ENCODE measurements around the gene CKS1B.

CKS1B gene

DNA sequence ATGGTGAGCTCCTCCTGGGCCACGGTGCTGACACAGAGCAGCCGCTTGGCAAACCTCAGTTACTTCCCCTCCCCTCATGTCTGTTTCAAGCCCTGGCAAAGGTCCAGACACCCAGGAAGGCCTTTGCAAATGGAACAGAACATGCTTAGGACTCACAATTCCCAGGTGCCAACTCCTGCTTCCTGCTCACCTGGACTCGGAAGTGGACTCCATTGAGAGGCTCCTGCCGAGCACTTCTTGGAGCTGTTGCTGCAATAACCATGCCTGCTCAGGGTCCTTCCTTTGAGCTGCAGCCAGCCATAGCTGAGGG lies 48.4 kb downstream of the CKS1B start:
- intact Hi-C loops (cut with DNase I) = no loop called here
- no peak for DNase-seq

DNA sequence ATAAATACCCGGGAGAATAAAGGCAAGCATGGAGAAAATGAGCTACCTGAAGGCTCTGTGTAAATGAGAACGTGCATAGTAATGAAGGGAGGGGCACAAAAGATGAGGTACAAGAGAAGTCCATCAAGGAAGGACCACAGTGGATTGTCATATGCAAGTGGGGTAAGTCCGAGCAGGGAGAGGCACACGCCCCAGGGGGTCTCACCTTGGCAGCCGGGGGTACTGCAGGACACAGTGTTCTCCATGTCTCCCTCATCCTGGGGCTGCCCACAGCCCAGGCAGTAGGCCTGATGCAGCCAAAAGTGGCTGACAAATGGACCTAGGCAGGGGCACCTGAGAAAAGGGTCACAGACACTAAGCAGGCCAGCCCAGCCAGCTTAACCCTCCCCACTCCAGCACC lies 49.1 kb downstream of the CKS1B start:
- intact Hi-C loops (cut with DNase I) = no loop called here
- no peak for DNase-seq

DNA sequence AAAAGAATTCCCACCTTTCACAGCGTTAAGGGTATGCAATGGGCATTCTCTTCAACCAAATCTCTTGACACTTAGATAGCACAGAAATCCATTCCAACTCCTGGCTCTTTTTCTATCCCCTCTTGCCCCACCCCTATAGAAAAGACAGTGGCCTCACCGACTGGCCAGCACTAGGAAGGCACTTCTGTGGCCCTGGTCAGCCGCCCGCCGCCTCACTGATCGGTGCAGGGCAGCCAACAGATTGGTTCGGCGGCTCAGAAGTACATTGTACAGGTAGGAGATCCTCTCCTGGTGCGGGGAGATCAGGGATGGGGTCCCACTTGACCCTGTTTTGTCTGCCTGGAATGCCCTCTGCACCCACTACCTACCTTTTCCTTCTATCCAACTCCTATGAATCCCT lies 49.8 kb downstream of the CKS1B start:
- DNase-seq = no peak
- intact Hi-C loops (cut with DNase I) = no loop called here

DNA sequence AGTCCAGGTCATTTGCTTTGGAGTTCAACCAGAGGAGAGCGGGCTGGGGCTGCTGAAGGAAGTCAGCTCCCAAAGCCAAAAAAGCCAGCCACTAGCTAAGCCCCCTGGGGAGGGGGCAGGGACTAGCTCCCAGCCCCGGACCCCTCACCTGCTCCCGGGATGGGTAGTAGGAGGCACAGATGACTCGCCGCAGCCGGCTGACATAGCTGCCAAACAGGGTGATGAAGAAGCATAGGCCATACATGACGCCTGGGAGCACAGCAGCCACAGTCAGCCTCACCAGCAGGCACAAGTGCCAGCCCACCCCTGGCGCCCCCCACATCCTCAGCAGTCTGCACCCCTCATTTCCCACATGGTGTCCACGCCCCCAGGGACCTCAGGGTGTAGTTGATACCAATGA lies 51.7 kb downstream of the CKS1B start:
- intact Hi-C loops (cut with DNase I) = no loop called here

DNA sequence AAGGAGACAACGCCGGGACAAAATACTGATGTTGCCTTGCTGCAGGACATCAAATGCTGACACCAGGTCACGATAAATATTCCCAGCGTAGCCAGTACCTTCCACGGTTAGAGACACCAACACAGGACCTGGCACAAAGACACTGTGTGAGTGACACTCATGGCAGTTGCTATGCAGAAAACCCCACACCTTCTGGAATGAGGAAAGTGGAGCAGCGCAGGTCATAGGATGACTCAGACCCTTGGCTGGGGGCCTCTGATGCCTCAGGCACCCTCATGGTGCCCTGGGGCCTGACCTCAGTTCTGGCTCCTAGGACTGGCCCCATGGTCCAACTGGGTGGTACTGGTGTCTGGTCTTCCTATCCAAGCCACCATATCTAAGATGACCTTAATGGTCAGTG lies 52.1 kb downstream of the CKS1B start:
- intact Hi-C loops (cut with DNase I) = no loop called here
- DNase-seq = no peak

More for the DNA sequence above, 51.7 kb downstream of the CKS1B start:
- no peak for DNase-seq

Data from posterior cingulate gyrus (tissue), 11 donors.